ENCODE data around the gene ULBP2. TPM values are rescaled to one million over a fixed set of nuclear protein-coding genes. Genes with fewer than 3 reads are reported as not detected.
"Not testable (repeated sequence)": the region's sequence is repeated elsewhere in the genome, so short reads cannot be mapped to it uniquely, and the experiment has no call there.

ULBP2 gene
- 42.6 and 53.7 TPM in 2 replicates for total RNA-seq (2014; rRNA removed; shearing (Covaris generic))

GRCh38 chr6:149941583-149942460 lies at the start of gene ULBP2:
ULBP2 (plus strand) TSS chr6:149942014; CDS start chr6:149942073, 59 bp downstream.
- DNase-seq (ENCODE audit: low read depth): peak; percentile 99

- peak; percentile 70 for DNase-seq (ENCODE audit: low read depth)
These were observed 46.7 kb upstream of the ULBP2 start for GRCh38 chr6:149895048-149895590.

- DNase-seq (ENCODE audit: low read depth): peak; percentile 96
These were observed 46.0 kb upstream of the ULBP2 start for GRCh38 chr6:149895833-149896271.

- peak; percentile 67 for DNase-seq (ENCODE audit: low read depth)
These were observed 45.3 kb upstream of the ULBP2 start for GRCh38 chr6:149896491-149896890.

GRCh38 chr6:149897015-149897697 lies 44.7 kb upstream of the ULBP2 start:
- DNase-seq (ENCODE audit: low read depth): peak; percentile 92

GRCh38 chr6:149897855-149898744 lies 43.7 kb upstream of the ULBP2 start, which contains the start of gene RAET1E:
RAET1E (minus strand) TSS chr6:149898113; CDS start chr6:149890901, 7,212 bp downstream.
- peak; percentile 38 for DNase-seq (ENCODE audit: low read depth)

- DNase-seq (ENCODE audit: low read depth): no peak
These were observed 42.8 kb upstream of the ULBP2 start for GRCh38 chr6:149898966-149899365.

- DNase-seq (ENCODE audit: low read depth): no peak
These were observed 42.3 kb upstream of the ULBP2 start for GRCh38 chr6:149899486-149899885.

GRCh38 chr6:149899926-149900619 lies 41.7 kb upstream of the ULBP2 start:
- no peak for DNase-seq (ENCODE audit: low read depth)

GRCh38 chr6:149900620-149901443 lies 41.0 kb upstream of the ULBP2 start:
- DNase-seq (ENCODE audit: low read depth): no peak

- DNase-seq (ENCODE audit: low read depth): no peak
These were observed 40.2 kb upstream of the ULBP2 start for GRCh38 chr6:149901444-149902140.

GRCh38 chr6:149903938-149904611 lies 37.7 kb upstream of the ULBP2 start:
- no peak for DNase-seq (ENCODE audit: low read depth)

- DNase-seq (ENCODE audit: low read depth): no peak
These were observed 37.0 kb upstream of the ULBP2 start for GRCh38 chr6:149904661-149905370.

GRCh38 chr6:149905371-149905910 lies 36.4 kb upstream of the ULBP2 start:
- DNase-seq (ENCODE audit: low read depth): no peak

GRCh38 chr6:149905911-149906371 lies 35.9 kb upstream of the ULBP2 start:
- no peak for DNase-seq (ENCODE audit: low read depth)

GRCh38 chr6:149906405-149906804 lies 35.4 kb upstream of the ULBP2 start:
- no peak for DNase-seq (ENCODE audit: low read depth)

- DNase-seq (ENCODE audit: low read depth): no peak
These were observed 34.5 kb upstream of the ULBP2 start for GRCh38 chr6:149907317-149907716.

GRCh38 chr6:149908480-149908879 lies 33.3 kb upstream of the ULBP2 start:
- not testable (repeated sequence) for DNase-seq (ENCODE audit: low read depth)

All from Daoy (cell line).